Stomach (tissue), 9 donors: ENCODE measurements around the gene PEX26. TPM values are rescaled to one million over a fixed set of nuclear protein-coding genes. Genes with fewer than 3 reads are reported as not detected.

Source experiments
- DNase-seq, 2 donors: peaks; one replicate each; pipeline versions ENCODE4 v3.0.0 to v3.0.0-alpha.2; 2013 to 2019
- H3K27ac ChIP-seq, 5 donors: fragments of 200-600 bp in 4 of 5; sonication (generic) in 4 of 5; one replicate each; pipeline ENCODE4 v1.5.1; 2013 to 2019; ENCODE audit warnings: mild to moderate bottlenecking in 1 of 5, moderate library complexity in 1 of 5
- H3K27me3 ChIP-seq, 3 donors: fragments of 200-600 bp; sonication (generic); one replicate each; pipeline ENCODE4 v1.5.1; 2017 to 2019; ENCODE audit warnings: mixed run types in 1 of 3
- H3K36me3 ChIP-seq, 4 donors: fragments of 200-600 bp; sonication (generic); 1 replicate in 3 of 4; 2 replicates in 1 of 4; pipeline ENCODE4 v1.5.1; 2016 to 2019
- H3K4me1 ChIP-seq, 4 donors: fragments of 200-600 bp; sonication (generic); one replicate each; pipeline ENCODE4 v1.5.1; 2016 to 2019
- H3K4me3 ChIP-seq, 4 donors: fragments of 200-600 bp; sonication (generic) in 3 of 4; one replicate each; pipeline ENCODE4 v1.5.1; 2016 to 2019; ENCODE audit warnings: mild to moderate bottlenecking in 1 of 4
- H3K9me3 ChIP-seq, 4 donors: fragments of 200-600 bp; sonication (generic); one replicate each; pipeline ENCODE4 v1.5.1; 2016 to 2019
- EP300 ChIP-seq: sonication (generic); formaldehyde crosslinking; IDR thresholded peaks from one replicate; pipeline ENCODE4 v1.6.1; 2017; ENCODE audit warnings: antibody characterized with exemption
- POLR2A ChIP-seq, 4 donors: fragments of 450-650 bp; IDR thresholded peaks; one replicate each; pipeline ENCODE4 v1.6.1; 2016; ENCODE audit warnings: antibody characterized with exemption in 4 of 4, control low read depth in 2 of 4, mild to moderate bottlenecking in 1 of 4, moderate library complexity in 1 of 4
- POLR2AphosphoS5 ChIP-seq, 3 donors: sonication (generic); formaldehyde crosslinking; IDR thresholded peaks; one replicate each; pipeline ENCODE4 v1.6.1; 2016; ENCODE audit warnings: antibody characterized with exemption in 3 of 3
- WGBS, 5 donors: extraction: QIAGEN DNeasy Blood & Tissue Kit in 3 of 5; methylation state at CpG; one replicate each; pipeline versions ENCODE4 v1.1.5 to v1.1.7; 2013 to 2018; 5-methylcytosine and 5-hydroxymethylcytosine counted together
- intact Hi-C: fragments of 100-400 bp; cut with DNase I; formaldehyde crosslinking; loops from one replicate; pipeline ENCODE4 v1.15.1; 2023; ENCODE audit warnings: low total_unique reads
- polyA plus RNA-seq, 3 donors: library from polyadenylated mRNA; stranded (reverse); fragments of 200-250 nt; gene quantifications; one replicate each; pipeline ENCODE4 v1.2.3, GENCODE V29; 2013
- total RNA-seq, 5 donors: library from RNA; depleted of rRNA; stranded (reverse); fragments of >200 nt; gene quantifications; one replicate each; pipeline versions ENCODE4 v1.1.0 to v1.2.3, GENCODE V29; 2014 to 2016
- TF ChIP-seq, protein P1 (sequence below), 7 experiments: fragments of 450-650 bp in 4 of 7; fragments of 200-600 bp in 3 of 7; sonication (generic) in 3 of 7; IDR thresholded peaks; one replicate each; pipeline ENCODE4 v1.5.1; 2016 to 2019; ENCODE audit warnings: antibody characterized with exemption in 7 of 7, control low read depth in 2 of 7, mild to moderate bottlenecking in 1 of 7
- donor health status: healthy with polysubstance abuse.
- donor health status: Bipolar disorder and iron deficiency.
- donor health status: healthy.

Gene PEX26
- total and polyA plus RNA-seq, 8 donors: 6.7 to 564 (median 16.5) TPM

DNA sequence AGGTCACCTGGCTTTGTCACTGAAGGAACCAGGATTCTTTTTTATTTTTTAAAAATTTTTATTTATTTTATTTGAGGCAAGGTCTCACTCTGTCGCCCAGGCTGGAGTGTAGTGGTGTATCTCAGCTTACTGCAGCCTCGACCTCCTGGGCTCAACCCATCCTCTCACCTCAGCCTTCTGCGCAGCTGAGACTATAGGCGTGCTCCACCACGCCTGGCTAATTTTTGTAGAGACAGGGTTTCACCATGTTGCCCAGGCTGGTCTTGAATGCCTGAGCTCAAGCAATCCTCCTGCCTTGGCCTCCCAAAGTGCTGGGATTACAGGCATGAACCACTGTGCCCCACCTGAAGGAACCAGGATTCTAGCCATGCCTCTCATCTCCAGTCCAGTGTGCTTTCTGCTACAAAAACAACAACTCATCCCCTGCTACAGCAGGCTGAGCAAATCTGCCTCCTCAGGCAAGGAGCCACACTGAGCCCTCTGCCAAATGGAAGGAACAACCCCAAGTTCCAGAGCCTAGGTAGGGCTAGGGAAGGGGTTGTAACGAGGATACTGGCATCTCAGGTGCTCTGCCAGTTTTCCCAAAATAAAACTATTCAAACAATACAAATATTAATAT lies 2.6 kb upstream of the PEX26 start:
- DNase-seq: no peak
- Histone ChIP-seq H3K27ac (peak overlapping the region in 3 of 5 donors; percentile 45 to 89 (median 89)), H3K36me3 (peaks cover 0 to 10% (median 8%) of the 10 kb centered on the region in 4 donors), H3K4me3 (no peak overlapping the region), H3K9me3 (no peaks in the 10 kb centered on the region), H3K4me1 (peaks cover 22 to 43% (median 35%) of the 10 kb centered on the region in 4 donors), H3K27me3 (no peaks in the 10 kb centered on the region)
- intact Hi-C loops: loop anchor here (10.0 kb wide), 1 partner anchor 80 kb away; no protein-coding TSS in a partner anchor
- no peak for TF ChIP-seq POLR2AphosphoS5 (IDR thresholded peaks at IDR 0.05)
- no peak for TF ChIP-seq POLR2A (IDR thresholded peaks at IDR 0.05)
- no peak for TF ChIP-seq EP300
- TF ChIP-seq, protein P1, sequence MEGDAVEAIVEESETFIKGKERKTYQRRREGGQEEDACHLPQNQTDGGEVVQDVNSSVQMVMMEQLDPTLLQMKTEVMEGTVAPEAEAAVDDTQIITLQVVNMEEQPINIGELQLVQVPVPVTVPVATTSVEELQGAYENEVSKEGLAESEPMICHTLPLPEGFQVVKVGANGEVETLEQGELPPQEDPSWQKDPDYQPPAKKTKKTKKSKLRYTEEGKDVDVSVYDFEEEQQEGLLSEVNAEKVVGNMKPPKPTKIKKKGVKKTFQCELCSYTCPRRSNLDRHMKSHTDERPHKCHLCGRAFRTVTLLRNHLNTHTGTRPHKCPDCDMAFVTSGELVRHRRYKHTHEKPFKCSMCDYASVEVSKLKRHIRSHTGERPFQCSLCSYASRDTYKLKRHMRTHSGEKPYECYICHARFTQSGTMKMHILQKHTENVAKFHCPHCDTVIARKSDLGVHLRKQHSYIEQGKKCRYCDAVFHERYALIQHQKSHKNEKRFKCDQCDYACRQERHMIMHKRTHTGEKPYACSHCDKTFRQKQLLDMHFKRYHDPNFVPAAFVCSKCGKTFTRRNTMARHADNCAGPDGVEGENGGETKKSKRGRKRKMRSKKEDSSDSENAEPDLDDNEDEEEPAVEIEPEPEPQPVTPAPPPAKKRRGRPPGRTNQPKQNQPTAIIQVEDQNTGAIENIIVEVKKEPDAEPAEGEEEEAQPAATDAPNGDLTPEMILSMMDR (IDR thresholded peaks at IDR 0.05): no peak
- WGBS, 5 donors: 89 to 93% (median 92%) methylated on average over 6 of the region's 6 CpGs

DNA sequence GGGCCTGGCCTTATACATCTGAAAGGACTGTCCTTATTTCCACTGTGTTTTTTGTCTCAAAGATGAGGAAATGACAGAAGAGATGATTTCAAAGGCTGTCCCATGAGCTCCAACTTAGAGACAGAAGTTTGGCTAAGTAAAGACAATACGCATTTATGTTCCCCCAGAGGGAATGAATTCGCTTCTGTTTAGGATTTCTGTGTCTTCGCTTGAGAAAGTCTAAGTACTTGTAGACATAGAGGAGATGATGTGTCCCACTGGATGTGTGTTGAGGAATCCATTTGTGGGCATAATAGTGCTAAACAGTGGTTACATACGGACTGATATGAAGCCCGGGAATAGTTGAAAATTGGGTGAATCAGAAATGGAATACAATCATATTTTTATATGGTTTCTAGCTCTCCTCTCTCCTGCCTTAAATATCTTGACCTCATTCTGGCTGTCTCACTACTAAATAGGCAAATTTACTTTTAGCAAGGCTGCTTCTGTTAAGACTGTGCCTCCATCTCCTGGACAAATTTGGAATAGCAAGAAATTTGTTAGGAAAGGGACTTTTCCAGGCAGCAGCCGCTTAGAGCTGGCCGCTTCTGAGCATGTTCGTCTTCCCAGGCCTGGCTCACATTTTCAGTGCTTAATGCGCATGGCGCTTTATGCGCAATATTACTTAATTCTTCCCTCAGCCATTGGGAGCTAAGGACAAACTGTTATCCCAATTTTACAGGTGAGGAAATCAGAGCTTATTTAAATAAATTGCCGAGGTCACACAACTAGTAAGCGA lies 1.9 kb upstream of the PEX26 start:
- Histone ChIP-seq H3K36me3 (peaks cover 3 to 17% (median 15%) of the 10 kb centered on the region in 4 donors), H3K9me3 (no peaks in the 10 kb centered on the region), H3K27ac (peak overlapping the region in 4 of 5 donors; percentile 82 to 89 (median 89)), H3K27me3 (no peaks in the 10 kb centered on the region), H3K4me3 (peak overlapping the region in 1 of 4 donors; percentile 73), H3K4me1 (peaks cover 22 to 43% (median 35%) of the 10 kb centered on the region in 4 donors)
- WGBS, 5 donors: 26 to 34% (median 29%) methylated on average over 13 of the region's 13 CpGs
- TF ChIP-seq, protein P1 (IDR thresholded peaks at IDR 0.05): peak in 5 of 7 experiments; percentile 61 to 90 (median 85)
- TF ChIP-seq EP300 (no peak), POLR2AphosphoS5 (IDR thresholded peaks at IDR 0.05) (peak in 1 of 3 donors; percentile 72)
- peak; percentile 60 to 95 for DNase-seq
- intact Hi-C loops: loop anchor here (10.0 kb wide), 1 partner anchor 81 kb away; no protein-coding TSS in a partner anchor

DNA sequence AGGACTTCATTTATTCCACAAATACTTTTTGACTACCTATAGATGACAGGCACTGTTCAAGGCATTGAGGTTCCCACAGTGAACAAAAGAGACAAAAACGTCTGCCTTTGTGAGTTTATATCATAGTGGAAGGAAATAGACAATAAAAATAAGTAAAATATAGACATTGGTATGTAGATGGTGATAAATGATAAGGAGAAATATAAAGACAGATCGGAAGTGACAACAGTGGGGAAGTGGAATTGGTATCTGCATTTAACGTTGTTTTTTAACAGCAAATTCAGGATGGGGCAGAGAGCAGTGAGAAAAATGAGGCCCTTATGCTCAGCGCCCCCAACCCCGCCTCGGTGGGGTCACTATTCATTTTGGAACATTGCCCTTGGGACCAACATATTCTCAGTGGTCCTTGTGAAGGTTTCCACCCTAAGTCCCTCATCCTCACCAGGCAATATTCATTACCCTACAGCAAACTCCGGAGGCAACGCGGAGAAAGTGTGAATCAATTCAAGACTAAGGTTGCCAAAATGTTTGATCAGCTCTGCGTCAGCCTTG lies 627 bp upstream of the PEX26 start:
- TF ChIP-seq EP300 (no peak), POLR2AphosphoS5 (IDR thresholded peaks at IDR 0.05) (no peak), POLR2A (IDR thresholded peaks at IDR 0.05) (no peak)
- TF ChIP-seq, protein P1 (IDR thresholded peaks at IDR 0.05): no peak
- WGBS, 5 donors: 2 to 6% (median 3%) methylated on average over 10 of the region's 10 CpGs
- Histone ChIP-seq H3K27ac (peak overlapping the region; percentile 82 to 89 (median 89)), H3K27me3 (no peaks in the 10 kb centered on the region), H3K9me3 (no peaks in the 10 kb centered on the region), H3K4me3 (peak overlapping the region; percentile 73 to 95 (median 85)), H3K4me1 (peaks cover 22 to 52% (median 37%) of the 10 kb centered on the region in 4 donors), H3K36me3 (peaks cover 9 to 30% (median 28%) of the 10 kb centered on the region in 4 donors)
- intact Hi-C loops: loop anchor here (10.0 kb wide), 1 partner anchor 82 kb away; no protein-coding TSS in a partner anchor
- DNase-seq: no peak
